Stimulated activated CD4-positive, alpha-beta T cell treated with anti-CD3 and anti-CD28 coated beads, Interleukin-1b, Interleukin-23, amount 100 ng/mL, for 4 hours (primary cell): ENCODE data around the gene ALG12.
A peak's percentile ranks its signal among the peaks of the same experiment; 100 is the strongest.

Experiments used
- DNase-seq, 2 donors: peaks; one replicate each; pipeline ENCODE4 v3.0.0-alpha.2; 2020; ENCODE audit warnings: low read depth in 2 of 2

Gene ALG12

GRCh38 chr22:49946612-49947295, 28.5 kb upstream of the ALG12 start:
- DNase-seq = no peak

GRCh38 chr22:49945042-49945794, 27.0 kb upstream of the ALG12 start:
- DNase-seq = peak; percentile 12 to 18

DNA sequence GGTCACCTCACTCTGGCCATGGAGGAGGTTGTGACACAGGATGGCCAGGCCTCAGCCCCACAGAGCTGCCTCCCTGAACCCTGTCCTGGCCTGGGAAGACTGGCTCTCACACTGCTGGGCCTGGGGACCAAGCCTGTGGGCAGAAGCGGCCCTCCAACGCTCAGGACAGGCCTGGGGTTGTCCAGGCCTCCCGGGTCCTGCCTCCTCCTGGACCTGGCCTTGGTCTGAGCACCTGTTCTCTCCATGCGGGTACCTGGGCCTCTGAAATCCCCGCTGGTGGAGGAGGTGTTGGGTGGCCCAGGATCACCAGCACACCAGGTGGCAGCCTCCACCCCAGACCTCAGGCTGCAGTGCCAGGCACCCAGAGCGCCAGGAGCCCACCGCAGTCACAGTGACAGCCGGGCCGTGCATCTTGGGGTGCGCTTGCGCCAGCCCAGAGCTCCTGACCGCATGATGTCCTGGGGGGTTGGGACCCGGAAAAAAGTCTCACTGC, 26.2 kb upstream of the ALG12 start:
- DNase-seq = no peak

GRCh38 chr22:49943771-49944398, 25.6 kb upstream of the ALG12 start:
- no peak for DNase-seq

GRCh38 chr22:49943405-49943765, 25.1 kb upstream of the ALG12 start:
- DNase-seq = no peak

GRCh38 chr22:49942565-49943404, 24.5 kb upstream of the ALG12 start:
- DNase-seq = no peak

GRCh38 chr22:49941507-49942316, 23.5 kb upstream of the ALG12 start:
- DNase-seq = no peak

- no peak for DNase-seq
Measured at GRCh38 chr22:49938565-49939136, 20.4 kb upstream of the ALG12 start.

DNA sequence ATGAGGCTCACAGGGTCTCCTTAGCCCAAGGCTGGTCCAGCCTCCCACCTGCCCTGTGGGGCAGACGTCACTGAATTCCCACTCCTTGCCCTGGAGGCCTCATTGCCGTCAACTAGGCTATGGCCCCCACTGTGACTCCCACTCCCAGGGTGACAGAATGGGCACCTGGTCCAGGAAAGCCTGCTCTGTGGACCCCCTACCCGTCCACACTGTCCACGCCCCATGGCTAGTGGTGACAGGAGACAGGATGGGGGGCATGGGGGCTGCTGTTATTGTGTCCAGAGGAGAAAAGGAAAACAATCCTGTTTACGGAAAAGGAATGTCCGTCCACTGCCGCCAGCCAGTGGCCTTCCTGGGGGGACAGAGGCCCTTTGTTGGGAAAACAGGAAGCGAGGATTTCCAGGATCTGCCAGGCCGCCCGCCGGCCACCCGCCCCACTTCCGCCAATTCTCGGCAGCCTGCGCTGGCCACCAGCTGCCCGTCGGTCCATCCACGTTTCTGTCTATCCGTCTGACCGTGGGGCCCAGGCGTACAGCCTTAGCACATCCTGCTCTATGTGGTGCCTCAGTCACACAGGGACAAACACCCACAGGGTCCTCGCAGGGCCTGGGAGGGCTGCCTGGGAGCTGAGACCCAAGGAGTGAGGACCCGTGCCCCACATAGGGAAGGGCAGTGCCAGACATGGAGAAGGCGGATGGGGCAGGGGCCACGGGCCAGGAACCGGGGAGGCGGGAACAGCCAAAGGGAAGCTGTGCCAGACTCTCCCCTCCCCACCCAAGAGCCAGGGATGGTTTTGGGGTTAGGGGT, 19.7 kb upstream of the ALG12 start:
- DNase-seq = no peak

- DNase-seq = no peak
Measured at GRCh38 chr22:49936973-49937757, 18.9 kb upstream of the ALG12 start.

GRCh38 chr22:49936018-49936972, 18.1 kb upstream of the ALG12 start:
- DNase-seq = peak; percentile 95 to 98

- peak; percentile 42 to 56 for DNase-seq
Measured at GRCh38 chr22:49935561-49935960, 17.3 kb upstream of the ALG12 start.

- peak; percentile 93 to 95 for DNase-seq
Measured at GRCh38 chr22:49934891-49935557, 16.8 kb upstream of the ALG12 start.

- DNase-seq = peak in 1 of 2 donors; percentile 9
Measured at GRCh38 chr22:49934160-49934890, 16.1 kb upstream of the ALG12 start.

DNA sequence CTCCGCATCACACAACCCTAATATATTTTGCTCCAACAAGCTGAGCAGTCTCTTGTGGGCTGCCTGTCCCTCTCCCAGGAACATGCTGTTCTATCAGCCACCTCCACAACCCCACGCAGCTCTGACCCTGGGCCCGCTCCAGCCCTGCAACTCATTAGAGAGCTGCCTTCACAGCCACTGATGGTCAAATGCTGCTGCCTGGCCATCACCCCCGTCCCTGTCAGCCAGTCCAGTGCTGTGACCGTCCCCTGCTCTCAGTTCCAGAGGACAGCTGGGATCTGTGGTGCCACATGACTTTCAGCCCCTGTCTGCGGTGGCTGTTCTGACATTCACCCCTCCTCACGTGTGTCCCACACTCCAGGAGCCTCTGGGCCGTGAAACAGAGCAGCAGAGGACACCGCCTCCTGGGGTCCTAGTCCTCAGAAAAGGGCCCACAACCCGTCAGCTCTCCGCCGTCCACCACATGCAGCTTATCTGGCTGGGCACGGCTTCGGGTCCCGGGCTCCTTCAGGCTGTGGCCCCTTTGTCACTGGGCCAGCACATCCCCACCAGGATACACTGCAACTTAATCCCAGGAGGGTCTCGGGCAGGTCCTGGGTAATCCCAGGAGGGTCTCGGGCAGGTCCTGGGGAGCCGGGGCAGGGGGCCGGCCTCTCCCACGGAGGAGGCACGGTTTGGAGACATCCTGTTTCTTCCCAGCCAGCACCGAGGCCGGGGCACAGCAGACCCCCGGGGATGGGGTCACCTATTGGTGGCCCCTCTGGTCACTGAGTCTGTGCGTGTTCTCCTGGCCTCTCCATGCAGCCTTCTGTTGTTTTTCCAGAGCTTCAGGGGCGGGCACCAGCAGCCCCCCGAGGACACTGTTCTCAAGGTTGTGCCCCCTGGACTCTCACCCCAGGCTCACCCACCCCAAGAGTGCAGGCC, 15.3 kb upstream of the ALG12 start:
- no peak for DNase-seq
